OCI-LY1 (cell line): ENCODE results near the gene CRADD.

ENCODE experiments used
- H2AFZ ChIP-seq: fragments of 200-600 bp; sonication (generic), shearing (Covaris generic); 2 replicates; pipeline ENCODE4 v1.6.0; 2014; ENCODE audit warnings: antibody characterized with exemption, mild to moderate bottlenecking, low read length
- H3F3A ChIP-seq: fragments of 200-600 bp; sonication (generic), shearing (Covaris generic); 2 replicates; pipeline ENCODE4 v1.6.0; 2014; ENCODE audit warnings: mild to moderate bottlenecking, antibody characterized with exemption, low read length, moderate library complexity; ENCODE audit not compliant: insufficient read depth
- H3K27ac ChIP-seq: fragments of 200-600 bp; sonication (generic); 2 replicates; pipeline ENCODE4 v1.5.1; 2014; ENCODE audit warnings: low read length, mixed run types, mild to moderate bottlenecking, low read depth; ENCODE audit not compliant: poor library complexity, severe bottlenecking
- H3K27me3 ChIP-seq: fragments of 200-600 bp; sonication (generic); 2 replicates; pipeline ENCODE4 v1.6.0; 2014; ENCODE audit warnings: antibody characterized with exemption, mild to moderate bottlenecking, low read length, moderate library complexity; ENCODE audit not compliant: insufficient read depth
- H3K36me3 ChIP-seq: fragments of 200-600 bp; sonication (generic); 2 replicates; pipeline ENCODE4 v1.6.1; 2014; ENCODE audit warnings: mild to moderate bottlenecking, antibody characterized with exemption, low read length, moderate library complexity, mixed read lengths; ENCODE audit not compliant: insufficient read depth
- H3K4me1 ChIP-seq: fragments of 200-600 bp; sonication (generic); 2 replicates; pipeline ENCODE4 v1.5.1; 2014; ENCODE audit warnings: mild to moderate bottlenecking, low read length, moderate library complexity; ENCODE audit not compliant: insufficient read depth, severe bottlenecking
- H3K4me2 ChIP-seq: fragments of 200-600 bp; sonication (generic), shearing (Covaris generic); 2 replicates; pipeline ENCODE4 v1.6.1; 2014; ENCODE audit warnings: low read length
- H3K4me3 ChIP-seq: fragments of 200-600 bp; sonication (generic); 2 replicates; pipeline ENCODE4 v1.5.1; 2014; ENCODE audit warnings: low read length, low read depth, mild to moderate bottlenecking, mixed read lengths; ENCODE audit not compliant: poor library complexity, severe bottlenecking
- H3K79me2 ChIP-seq: fragments of 200-600 bp; shearing (Covaris generic); 2 replicates; pipeline ENCODE4 v1.6.1; 2016; ENCODE audit warnings: mixed run types, low read length, mixed read lengths; ENCODE audit not compliant: insufficient read depth
- H3K9ac ChIP-seq: fragments of 200-600 bp; sonication (generic), shearing (Covaris generic); 2 replicates; pipeline ENCODE4 v1.6.1; 2014; ENCODE audit warnings: mild to moderate bottlenecking, low read length, mixed read lengths
- H3K9me2 ChIP-seq: fragments of 200-600 bp; sonication (generic), shearing (Covaris generic); 2 replicates; pipeline ENCODE4 v1.6.1; 2014; ENCODE audit warnings: low read depth, mild to moderate bottlenecking, low read length, mixed read lengths
- H3K9me3 ChIP-seq: fragments of 200-600 bp; shearing (Covaris generic); 2 replicates; pipeline ENCODE4 v1.6.1; 2014; ENCODE audit warnings: low read length, mixed read lengths
- H4K20me1 ChIP-seq: fragments of 200-600 bp; sonication (generic), shearing (Covaris generic); 2 replicates; pipeline ENCODE4 v1.6.0; 2016; ENCODE audit warnings: mild to moderate bottlenecking, low read length; ENCODE audit not compliant: insufficient read depth
- CTCF ChIP-seq: fragments of 200-600 bp; sonication (generic), shearing (Covaris generic); IDR thresholded peaks from 2 replicates; pipeline ENCODE4 v1.5.1; 2017; ENCODE audit warnings: mild to moderate bottlenecking, antibody characterized with exemption, low read length, moderate library complexity, mixed read lengths
- EZH2 ChIP-seq: fragments of 200-600 bp; sonication (generic), shearing (Covaris generic); IDR thresholded peaks from 2 replicates; pipeline ENCODE4 v1.8.0; 2017; ENCODE audit warnings: borderline replicate concordance, mixed run types, mild to moderate bottlenecking, antibody characterized with exemption, low read length, moderate library complexity, mixed read lengths

CRADD gene

GRCh38 chr12:93886533-93887511 is 209.6 kb downstream of the CRADD start:
- Histone ChIP-seq H3K27ac (no peak overlapping the region), H3K4me1 (no peaks in the 10 kb centered on the region)

GRCh38 chr12:93888964-93889363 is 211.8 kb downstream of the CRADD start:
- Histone ChIP-seq H3K4me1 (no peaks in the 10 kb centered on the region), H2AFZ (no peak overlapping the region), H3K9me2 (no peaks in the 10 kb centered on the region), H3K4me2 (no peak overlapping the region), H3K27me3 (no peaks in the 10 kb centered on the region), H4K20me1 (no peaks in the 10 kb centered on the region), H3K9ac (no peak overlapping the region), H3K9me3 (no peaks in the 10 kb centered on the region), H3K79me2 (no peaks in the 10 kb centered on the region), H3F3A (no peaks in the 10 kb centered on the region), H3K27ac (no peak overlapping the region), H3K36me3 (no peaks in the 10 kb centered on the region), H3K4me3 (no peak overlapping the region)
- TF ChIP-seq EZH2 (no peak), CTCF (no peak)

More at GRCh38 chr12:93886533-93887511, 209.6 kb downstream of the CRADD start:
- no peaks in the 10 kb centered on the region for H3K9me3 ChIP-seq
- no peaks in the 10 kb centered on the region for H3F3A ChIP-seq
- no peak overlapping the region for H3K4me2 ChIP-seq
- TF ChIP-seq CTCF = no peak
- TF ChIP-seq EZH2 = no peak
- no peaks in the 10 kb centered on the region for H3K27me3 ChIP-seq
- no peak overlapping the region for H2AFZ ChIP-seq
- no peaks in the 10 kb centered on the region for H3K79me2 ChIP-seq
- H3K9ac ChIP-seq = no peak overlapping the region
- no peaks in the 10 kb centered on the region for H4K20me1 ChIP-seq
- no peaks in the 10 kb centered on the region for H3K9me2 ChIP-seq
- H3K4me3 ChIP-seq = no peak overlapping the region
- H3K36me3 ChIP-seq = no peaks in the 10 kb centered on the region

GRCh38 chr12:93889516-93890212 is 212.5 kb downstream of the CRADD start:
- Histone ChIP-seq H3K9me2 (no peaks in the 10 kb centered on the region), H3K9me3 (no peaks in the 10 kb centered on the region), H3F3A (no peaks in the 10 kb centered on the region), H3K4me3 (no peak overlapping the region), H4K20me1 (no peaks in the 10 kb centered on the region), H3K27me3 (no peaks in the 10 kb centered on the region), H2AFZ (no peak overlapping the region), H3K27ac (no peak overlapping the region), H3K36me3 (no peaks in the 10 kb centered on the region), H3K4me1 (no peaks in the 10 kb centered on the region), H3K9ac (no peak overlapping the region), H3K4me2 (no peak overlapping the region), H3K79me2 (no peaks in the 10 kb centered on the region)
- TF ChIP-seq CTCF = no peak
- TF ChIP-seq EZH2 = no peak
